IPS DF 6.9 (cell line): ENCODE measurements around the gene NEURL1.
A peak's percentile ranks its signal among the peaks of the same experiment; 100 is the strongest.

Experiments used
- DNase-seq: peaks from one replicate; pipeline ENCODE4 v3.0.0-alpha.2; 2013; ENCODE audit warnings: low read depth, low spot score
- H3K27ac ChIP-seq: one replicate; pipeline ENCODE4 v1.5.1; 2013; ENCODE audit warnings: low read length, control low read depth
- H3K27me3 ChIP-seq: 2 replicates; pipeline ENCODE4 v1.6.1; 2013; ENCODE audit warnings: mild to moderate bottlenecking, low read length; ENCODE audit not compliant: control insufficient read depth, insufficient read depth
- H3K36me3 ChIP-seq: 2 replicates; pipeline ENCODE4 v1.6.1; 2013; ENCODE audit warnings: low read length; ENCODE audit not compliant: control insufficient read depth, insufficient read depth
- H3K4me1 ChIP-seq: 2 replicates; pipeline ENCODE4 v1.6.1; 2013; ENCODE audit warnings: low read length; ENCODE audit not compliant: control insufficient read depth, insufficient read depth
- H3K4me3 ChIP-seq: 2 replicates; pipeline ENCODE4 v1.5.1; 2013; ENCODE audit warnings: mild to moderate bottlenecking, low read length
- H3K9me3 ChIP-seq: 2 replicates; pipeline ENCODE4 v1.6.1; 2013; ENCODE audit warnings: low read length, inconsistent platforms; ENCODE audit not compliant: control insufficient read depth, insufficient read depth
- WGBS: extraction: QIAGEN DNeasy Blood & Tissue Kit; methylation state at CpG from one replicate; pipeline ENCODE4 v1.1.7; 2013; ENCODE audit warnings: mixed read lengths, missing lambda C conversion rate; ENCODE audit not compliant: insufficient read length, insufficient coverage; 5-methylcytosine and 5-hydroxymethylcytosine counted together

The NEURL1 gene

DNA sequence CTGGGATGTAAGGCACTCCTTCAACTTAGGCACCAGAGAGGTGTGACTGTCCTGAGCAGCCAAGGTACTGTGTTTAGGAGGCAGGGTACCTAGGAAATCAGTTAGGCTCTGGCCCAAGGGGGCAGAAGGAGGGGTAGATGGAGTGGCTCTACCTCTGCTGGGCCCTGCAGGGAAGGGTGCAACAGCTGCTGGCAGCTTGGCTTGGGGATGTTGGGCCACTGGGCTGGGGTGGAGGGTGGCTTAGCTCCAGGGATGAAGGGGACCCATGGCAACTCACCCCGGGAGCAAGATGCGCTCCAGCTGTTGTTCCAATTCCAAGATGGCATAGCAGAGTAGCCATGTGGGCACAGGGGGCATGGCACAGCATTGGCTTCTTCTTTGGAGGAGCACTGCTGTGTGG is 42.1 kb downstream of the NEURL1 start:
- WGBS = no CpG with 5 or more reads among the region's 2 CpGs
- no peaks in the 10 kb centered on the region for H3K36me3 ChIP-seq
- H3K27me3 ChIP-seq = no peaks in the 10 kb centered on the region

GRCh38 chr10:103539751-103540150 is 46.2 kb downstream of the NEURL1 start:
- no peak for DNase-seq
- Histone ChIP-seq H3K27me3 (no peaks in the 10 kb centered on the region), H3K4me3 (no peak overlapping the region), H3K36me3 (no peaks in the 10 kb centered on the region), H3K27ac (no peak overlapping the region), H3K9me3 (no peaks in the 10 kb centered on the region), H3K4me1 (peaks cover 5% of the 10 kb centered on the region)
- no CpG with 5 or more reads among the region's 1 CpG for WGBS

More for the DNA sequence above, 42.1 kb downstream of the NEURL1 start:
- no peak overlapping the region for H3K27ac ChIP-seq
- DNase-seq = no peak
- no peaks in the 10 kb centered on the region for H3K9me3 ChIP-seq
- no peaks in the 10 kb centered on the region; the same call in 1 of the 2 replicates for H3K4me1 ChIP-seq
- no peak overlapping the region for H3K4me3 ChIP-seq

DNA sequence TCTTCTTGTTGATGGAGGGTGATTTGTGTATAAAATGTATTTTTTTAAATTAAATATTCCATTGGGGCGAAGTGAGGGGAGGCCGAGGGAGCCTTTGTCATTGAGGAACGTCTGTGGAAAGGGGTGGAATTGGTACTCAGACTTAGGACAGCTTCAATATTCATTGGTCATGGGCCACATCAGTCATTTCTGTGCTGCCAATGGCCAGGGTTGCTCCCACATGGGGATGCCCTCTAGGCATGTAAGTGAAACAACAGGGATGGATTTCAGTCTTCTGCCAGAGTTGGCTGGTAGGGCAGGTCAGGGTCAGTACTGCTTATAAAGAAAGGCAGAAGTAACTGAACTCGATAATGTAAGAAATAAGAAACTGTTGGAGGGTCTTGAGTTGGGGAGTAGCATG is 47.2 kb downstream of the NEURL1 start:
- Histone ChIP-seq H3K36me3 (no peaks in the 10 kb centered on the region), H3K9me3 (no peaks in the 10 kb centered on the region), H3K4me1 (peaks cover 5% of the 10 kb centered on the region), H3K27ac (no peak overlapping the region), H3K27me3 (no peaks in the 10 kb centered on the region), H3K4me3 (no peak overlapping the region)
- WGBS = 100% methylated on average over 3 of the region's 4 CpGs
- DNase-seq = no peak

- Histone ChIP-seq H3K4me3 (no peak overlapping the region), H3K9me3 (no peaks in the 10 kb centered on the region), H3K36me3 (no peaks in the 10 kb centered on the region), H3K4me1 (peaks cover 5% of the 10 kb centered on the region; the same call in 1 of the 2 replicates), H3K27me3 (no peaks in the 10 kb centered on the region), H3K27ac (no peak overlapping the region)
- no CpG with 5 or more reads among the region's 3 CpGs for WGBS
- DNase-seq = no peak
Measured at GRCh38 chr10:103541616-103542015, 48.1 kb downstream of the NEURL1 start.

DNA sequence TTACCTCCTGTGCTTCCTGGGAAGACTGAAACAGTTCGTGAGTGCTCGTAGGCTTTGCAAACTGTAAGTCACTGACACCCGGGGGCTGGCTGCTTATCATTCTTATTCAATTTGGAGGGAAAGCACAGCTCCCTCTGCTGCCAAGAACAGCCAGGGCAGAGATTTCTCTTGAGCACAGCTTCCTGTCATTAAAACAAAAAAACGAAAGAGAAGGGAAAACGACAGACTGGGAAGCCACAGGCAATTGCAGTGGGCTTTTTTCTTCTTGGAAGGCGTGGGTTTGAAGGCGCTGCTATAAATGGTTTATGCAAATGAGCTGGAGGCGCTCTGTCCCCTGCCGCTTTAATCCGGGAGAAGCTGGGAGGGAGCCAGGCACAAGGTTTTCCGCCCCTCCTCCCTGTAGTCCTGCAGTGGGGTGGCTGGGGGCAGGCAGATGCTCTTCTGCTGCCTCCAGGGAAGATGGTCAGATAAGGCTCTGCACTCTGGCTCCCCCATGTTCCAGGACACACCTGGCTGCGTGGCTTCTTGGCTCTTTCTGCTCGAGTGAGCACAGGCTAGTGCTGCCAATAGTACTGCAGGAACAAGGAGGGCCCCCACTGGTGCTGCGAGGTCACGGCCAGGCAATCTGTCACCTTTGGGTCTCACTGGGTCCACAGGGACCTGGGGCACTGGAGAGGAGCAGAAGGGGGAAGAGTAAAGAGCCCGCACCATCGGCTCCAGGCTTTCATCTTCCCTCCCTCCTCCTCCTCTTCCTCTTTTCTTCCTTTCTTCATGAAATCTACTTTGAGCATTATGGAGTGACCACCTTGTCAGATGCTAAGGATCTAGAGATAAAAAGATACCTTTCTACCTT is 49.5 kb downstream of the NEURL1 start:
- Histone ChIP-seq H3K27me3 (no peaks in the 10 kb centered on the region), H3K4me1 (peaks cover 5% of the 10 kb centered on the region; the same call in 1 of the 2 replicates), H3K9me3 (no peaks in the 10 kb centered on the region), H3K36me3 (no peaks in the 10 kb centered on the region), H3K4me3 (no peak overlapping the region), H3K27ac (no peak overlapping the region)
- no CpG with 5 or more reads among the region's 17 CpGs for WGBS
- DNase-seq = peak; percentile 29

- H3K9me3 ChIP-seq = no peaks in the 10 kb centered on the region
- no CpG with 5 or more reads among the region's 9 CpGs for WGBS
- peaks cover 5% of the 10 kb centered on the region; the same call in 1 of the 2 replicates for H3K4me1 ChIP-seq
- no peaks in the 10 kb centered on the region for H3K27me3 ChIP-seq
- no peak overlapping the region for H3K4me3 ChIP-seq
- DNase-seq = no peak
- H3K36me3 ChIP-seq = no peaks in the 10 kb centered on the region
- H3K27ac ChIP-seq = no peak overlapping the region
Measured at GRCh38 chr10:103543617-103544525, 50.4 kb downstream of the NEURL1 start.

DNA sequence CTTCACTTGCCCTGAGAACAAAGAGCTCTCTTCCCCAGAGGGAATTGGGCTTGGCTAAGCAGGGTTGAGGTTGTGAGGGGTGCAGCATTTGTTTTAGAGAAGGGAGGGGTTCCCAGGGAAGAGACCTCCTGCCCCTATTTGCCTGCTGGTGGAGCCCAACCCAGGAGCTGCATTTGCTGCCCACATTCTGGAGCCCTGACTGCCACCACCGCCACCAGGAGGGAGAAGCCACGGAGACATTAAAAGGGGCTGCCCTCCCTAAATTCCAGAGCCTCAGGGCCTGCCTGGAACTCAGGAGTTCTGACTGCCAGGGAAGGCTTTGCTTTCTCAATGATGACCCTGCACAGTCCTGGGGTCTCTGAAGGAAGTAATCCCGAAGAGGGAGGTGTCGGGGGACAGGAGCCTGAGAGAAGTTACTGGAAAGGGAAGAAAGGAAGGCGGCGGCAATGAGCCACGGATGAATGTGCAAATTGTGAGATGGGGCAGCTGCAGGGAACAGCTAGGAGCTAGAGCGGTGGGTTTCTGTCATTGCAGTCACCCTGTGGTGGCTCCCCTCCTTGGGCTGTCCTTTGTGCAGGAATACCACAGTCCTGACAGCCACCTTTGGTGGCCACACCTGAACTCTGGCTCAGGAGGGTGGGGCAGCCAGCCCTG is 51.3 kb downstream of the NEURL1 start:
- Histone ChIP-seq H3K27ac (no peak overlapping the region), H3K36me3 (no peaks in the 10 kb centered on the region), H3K9me3 (no peaks in the 10 kb centered on the region), H3K4me1 (peaks cover 5% of the 10 kb centered on the region; the same call in 1 of the 2 replicates), H3K4me3 (no peak overlapping the region), H3K27me3 (no peaks in the 10 kb centered on the region)
- WGBS = no CpG with 5 or more reads among the region's 8 CpGs
- no peak for DNase-seq

DNA sequence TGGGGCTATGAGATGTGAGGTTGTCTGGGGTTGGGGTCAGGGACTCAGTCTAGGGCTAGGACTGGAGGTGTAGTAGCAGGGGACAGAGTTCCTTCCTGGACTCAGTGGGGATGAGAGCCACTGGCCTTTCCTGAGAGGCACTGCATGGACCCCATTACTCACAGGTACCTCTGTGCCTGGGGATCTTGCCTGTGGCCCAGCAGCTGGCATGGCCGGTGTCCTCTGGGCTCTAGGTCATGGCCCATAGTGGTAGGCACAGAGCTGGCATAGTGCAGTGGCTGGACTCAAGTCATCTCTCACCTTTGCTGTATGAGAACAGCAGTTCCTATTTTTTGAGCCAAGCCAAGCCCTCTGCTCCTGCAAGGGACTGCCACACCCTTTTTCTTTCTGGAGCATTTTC is 51.9 kb downstream of the NEURL1 start:
- Histone ChIP-seq H3K27ac (no peak overlapping the region), H3K4me3 (no peak overlapping the region), H3K36me3 (no peaks in the 10 kb centered on the region), H3K4me1 (peaks cover 5% of the 10 kb centered on the region; the same call in 1 of the 2 replicates), H3K9me3 (no peaks in the 10 kb centered on the region), H3K27me3 (no peaks in the 10 kb centered on the region)
- DNase-seq = no peak
- no CpG with 5 or more reads among the region's 1 CpG for WGBS

GRCh38 chr10:103545771-103546281 is 52.3 kb downstream of the NEURL1 start:
- Histone ChIP-seq H3K9me3 (no peaks in the 10 kb centered on the region), H3K27ac (no peak overlapping the region), H3K36me3 (no peaks in the 10 kb centered on the region), H3K4me3 (no peak overlapping the region), H3K27me3 (no peaks in the 10 kb centered on the region), H3K4me1 (peaks cover 5% of the 10 kb centered on the region; the same call in 1 of the 2 replicates)
- no peak for DNase-seq
- WGBS = no CpG with 5 or more reads among the region's 4 CpGs

- no CpG with 5 or more reads among the region's 1 CpG for WGBS
- Histone ChIP-seq H3K27ac (no peak overlapping the region), H3K36me3 (no peaks in the 10 kb centered on the region), H3K4me1 (peaks cover 5% of the 10 kb centered on the region; the same call in 1 of the 2 replicates), H3K27me3 (no peaks in the 10 kb centered on the region), H3K4me3 (no peak overlapping the region), H3K9me3 (no peaks in the 10 kb centered on the region)
- DNase-seq = no peak
Measured at GRCh38 chr10:103546401-103546800, 52.9 kb downstream of the NEURL1 start.
